ENCODE data around the gene UNC5C.

- no peak for TF ChIP-seq CTCF (IDR thresholded peaks at IDR 0.05)
- TF ChIP-seq POLR2A (IDR thresholded peaks at IDR 0.05): no peak
These were observed 395.6 kb downstream of the UNC5C start for GRCh38 chr4:95153182-95153581.

All from uterus (tissue), 2 donors.